Endothelial cell of umbilical vein (primary cell): ENCODE data around the gene MYZAP.

Experiments used
- EZH2 ChIP-seq: IDR thresholded peaks from 2 replicates; pipeline ENCODE4 v1.6.1; 2012; ENCODE audit warnings: borderline replicate concordance, low read depth, mild to moderate bottlenecking, moderate library complexity, low read length, inconsistent platforms; ENCODE audit not compliant: severe bottlenecking
- FOS ChIP-seq: IDR thresholded peaks from 2 replicates; pipeline ENCODE4 v1.6.1; 2011; ENCODE audit warnings: mild to moderate bottlenecking, low read length, moderate library complexity, borderline replicate concordance; ENCODE audit not compliant: insufficient read depth
- GATA2 ChIP-seq: IDR thresholded peaks from 2 replicates; pipeline ENCODE4 v1.7.0; 2011; ENCODE audit warnings: low read depth, mild to moderate bottlenecking, moderate library complexity, mixed read lengths, low read length; ENCODE audit not compliant: insufficient read length, insufficient read depth
- JUN ChIP-seq: IDR thresholded peaks from 2 replicates; pipeline ENCODE4 v1.6.1; 2011; ENCODE audit warnings: borderline replicate concordance, low read depth; ENCODE audit not compliant: insufficient read length, insufficient read depth
- MAX ChIP-seq: IDR thresholded peaks from 2 replicates; pipeline ENCODE4 v1.6.1; 2011; ENCODE audit not compliant: insufficient read depth, insufficient read length
- MYC ChIP-seq: IDR thresholded peaks from one replicate; pipeline ENCODE4 v1.6.1; 2011; ENCODE audit warnings: mild to moderate bottlenecking, low read depth, low read length
- POLR2A ChIP-seq: IDR thresholded peaks from 2 replicates; pipeline ENCODE4 v1.6.1; 2012; ENCODE audit warnings: low read depth, mild to moderate bottlenecking, control low read depth, low read length
- POLR2AphosphoS5 ChIP-seq: IDR thresholded peaks from 2 replicates; pipeline ENCODE4 v1.6.1; 2012; ENCODE audit warnings: low read depth, mild to moderate bottlenecking, control low read depth, low read length, moderate library complexity; ENCODE audit not compliant: insufficient read depth
- TF ChIP-seq, protein P1 (sequence below), 2 donors: IDR thresholded peaks; 1 replicate in 1 of 2; 2 replicates in 1 of 2; pipeline ENCODE4 v1.5.1; 2011; ENCODE audit warnings: low read length in 2 of 2, mild to moderate bottlenecking in 2 of 2, moderate library complexity in 2 of 2, control low read depth in 1 of 2, inconsistent platforms in 1 of 2, low read depth in 1 of 2; ENCODE audit not compliant: insufficient read depth in 1 of 2; ENCODE audit errors: extremely low read depth in 1 of 2

- TF ChIP-seq, protein P1, sequence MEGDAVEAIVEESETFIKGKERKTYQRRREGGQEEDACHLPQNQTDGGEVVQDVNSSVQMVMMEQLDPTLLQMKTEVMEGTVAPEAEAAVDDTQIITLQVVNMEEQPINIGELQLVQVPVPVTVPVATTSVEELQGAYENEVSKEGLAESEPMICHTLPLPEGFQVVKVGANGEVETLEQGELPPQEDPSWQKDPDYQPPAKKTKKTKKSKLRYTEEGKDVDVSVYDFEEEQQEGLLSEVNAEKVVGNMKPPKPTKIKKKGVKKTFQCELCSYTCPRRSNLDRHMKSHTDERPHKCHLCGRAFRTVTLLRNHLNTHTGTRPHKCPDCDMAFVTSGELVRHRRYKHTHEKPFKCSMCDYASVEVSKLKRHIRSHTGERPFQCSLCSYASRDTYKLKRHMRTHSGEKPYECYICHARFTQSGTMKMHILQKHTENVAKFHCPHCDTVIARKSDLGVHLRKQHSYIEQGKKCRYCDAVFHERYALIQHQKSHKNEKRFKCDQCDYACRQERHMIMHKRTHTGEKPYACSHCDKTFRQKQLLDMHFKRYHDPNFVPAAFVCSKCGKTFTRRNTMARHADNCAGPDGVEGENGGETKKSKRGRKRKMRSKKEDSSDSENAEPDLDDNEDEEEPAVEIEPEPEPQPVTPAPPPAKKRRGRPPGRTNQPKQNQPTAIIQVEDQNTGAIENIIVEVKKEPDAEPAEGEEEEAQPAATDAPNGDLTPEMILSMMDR (IDR thresholded peaks at IDR 0.05; ENCODE audit: extremely low read depth in 1 of 2, insufficient read depth in 1 of 2, low read depth in 1 of 2, low read length in 2 of 2): peak; percentile 79 to 89
- TF ChIP-seq EZH2 (no peak), GATA2 (no peak), MAX (no peak), POLR2AphosphoS5 (peak; percentile 50), JUN (peak; percentile 91), MYC (no peak), POLR2A (no peak), FOS (peak; percentile 74)
Observed at GRCh38 chr15:57561041-57561711, 30.5 kb upstream of the MYZAP start.
